Left lung (tissue), 10 donors: ENCODE data around the gene SLC35F3. TPM values are rescaled to one million over a fixed set of nuclear protein-coding genes. Genes with fewer than 3 reads are reported as not detected.

Experiments
- ATAC-seq: fragments of 200-7000 bp; cut with Tn5 transposase; one replicate; pipeline ENCODE4 v1.9.1; 2020; ENCODE audit warnings: moderate library complexity
- DNase-seq, 4 donors: peaks; one replicate each; pipeline ENCODE4 v3.0.0-alpha.2; 2013 to 2020
- H3K27ac ChIP-seq, 2 donors: fragments of 200-600 bp; sonication (generic) in 1 of 2; one replicate each; pipeline versions ENCODE4 v1.5.0 to v1.8.0; 2020 to 2021
- H3K27me3 ChIP-seq, 2 donors: fragments of 200-600 bp; sonication (generic) in 1 of 2; one replicate each; pipeline versions ENCODE4 v1.5.0 to v1.8.0; 2020 to 2021
- H3K36me3 ChIP-seq, 2 donors: fragments of 200-600 bp; sonication (generic) in 1 of 2; one replicate each; pipeline versions ENCODE4 v1.5.0 to v1.8.0; 2020 to 2021
- H3K4me1 ChIP-seq, 2 donors: fragments of 200-600 bp; one replicate each; pipeline ENCODE4 v1.8.0; 2021
- H3K4me3 ChIP-seq, 2 donors: fragments of 200-600 bp; sonication (generic) in 1 of 2; one replicate each; pipeline versions ENCODE4 v1.5.0 to v1.8.0; 2020 to 2021; ENCODE audit warnings: mild to moderate bottlenecking in 1 of 2
- H3K9me3 ChIP-seq, 2 donors: fragments of 200-600 bp; sonication (generic) in 1 of 2; one replicate each; pipeline versions ENCODE4 v1.5.0 to v1.8.0; 2020 to 2021
- CTCF ChIP-seq, 2 donors: fragments of 200-600 bp; sonication (generic) in 1 of 2; IDR thresholded peaks; one replicate each; pipeline versions ENCODE4 v1.5.0 to v1.8.0; 2021; ENCODE audit warnings: antibody characterized with exemption in 2 of 2
- intact Hi-C, 2 donors: fragments of 100-400 bp; cut with DNase I; formaldehyde crosslinking; loops; one replicate each; pipeline versions ENCODE4 v1.11.2 to v1.14.2; 2022
- polyA plus RNA-seq, 6 donors: library from polyadenylated mRNA; unstranded; fragments of 120-200 nt; gene quantifications; one replicate each; pipeline ENCODE4 v1.2.1, GENCODE V29; 2013; ENCODE audit not compliant: insufficient read length in 6 of 6
- total RNA-seq, 2 donors: library from RNA; stranded (reverse); fragmentation: NEBNext Ultra II Directional; extraction: Animal tissue kit (Norgen Biotek cat#: 25700); gene quantifications; one replicate each; pipeline ENCODE4 v1.2.1, GENCODE V29; 2021
- donor health status: DM: no; HTN: yes; CAD: no.
- donor health status: DM: no; HTN: no; CAD: no.

Gene SLC35F3
- total and polyA plus RNA-seq, 8 donors, result 0.58 to 1.9 (median 1.5) TPM

GRCh38 chr1:234216116-234216703 lies 311.7 kb downstream of the SLC35F3 start:
- DNase-seq, result no peak
- no peak overlapping the region for H3K27ac ChIP-seq
- TF ChIP-seq CTCF (IDR thresholded peaks at IDR 0.05), result no peak
- peaks cover 6 to 22% of the 10 kb centered on the region in 2 donors for H3K4me1 ChIP-seq
- no peak overlapping the region for H3K4me3 ChIP-seq
- intact Hi-C loops, result no loop called here
- no peaks in the 10 kb centered on the region for H3K9me3 ChIP-seq
- H3K27me3 ChIP-seq, result peaks cover 14 to 49% of the 10 kb centered on the region in 2 donors
- H3K36me3 ChIP-seq, result no peaks in the 10 kb centered on the region
- no peak for ATAC-seq

GRCh38 chr1:234217316-234217840 lies 312.9 kb downstream of the SLC35F3 start:
- Histone ChIP-seq H3K27me3 (peaks cover 14 to 53% of the 10 kb centered on the region in 2 donors), H3K4me1 (peaks cover 6 to 22% of the 10 kb centered on the region in 2 donors), H3K27ac (no peak overlapping the region), H3K4me3 (no peak overlapping the region), H3K9me3 (no peaks in the 10 kb centered on the region), H3K36me3 (no peaks in the 10 kb centered on the region)
- no peak for TF ChIP-seq CTCF (IDR thresholded peaks at IDR 0.05)
- DNase-seq, result no peak
- intact Hi-C loops, result no loop called here
- no peak for ATAC-seq

GRCh38 chr1:234218078-234218477 lies 313.6 kb downstream of the SLC35F3 start:
- Histone ChIP-seq H3K27me3 (peaks cover 14 to 52% of the 10 kb centered on the region in 2 donors), H3K36me3 (no peaks in the 10 kb centered on the region), H3K9me3 (no peaks in the 10 kb centered on the region), H3K4me3 (no peak overlapping the region), H3K27ac (no peak overlapping the region), H3K4me1 (peaks cover 6 to 16% of the 10 kb centered on the region in 2 donors)
- DNase-seq (no peak), ATAC-seq (no peak)
- TF ChIP-seq CTCF (IDR thresholded peaks at IDR 0.05), result no peak
- intact Hi-C loops, result no loop called here

GRCh38 chr1:234219711-234220110 lies 315.2 kb downstream of the SLC35F3 start:
- intact Hi-C loops, result no loop called here
- H3K4me1 ChIP-seq, result peaks cover 1 to 2% of the 10 kb centered on the region in 2 donors
- H3K36me3 ChIP-seq, result no peaks in the 10 kb centered on the region
- H3K27me3 ChIP-seq, result peaks cover 10 to 36% of the 10 kb centered on the region in 2 donors
- no peaks in the 10 kb centered on the region for H3K9me3 ChIP-seq
- DNase-seq, result no peak
- H3K4me3 ChIP-seq, result no peak overlapping the region
- no peak for TF ChIP-seq CTCF (IDR thresholded peaks at IDR 0.05)
- ATAC-seq, result no peak
- H3K27ac ChIP-seq, result no peak overlapping the region

GRCh38 chr1:234221601-234222000 lies 317.1 kb downstream of the SLC35F3 start:
- H3K9me3 ChIP-seq, result no peaks in the 10 kb centered on the region
- intact Hi-C loops, result no loop called here
- H3K4me1 ChIP-seq, result no peaks in the 10 kb centered on the region
- H3K27ac ChIP-seq, result no peak overlapping the region
- H3K27me3 ChIP-seq, result peaks cover 0 to 17% of the 10 kb centered on the region in 2 donors
- no peaks in the 10 kb centered on the region for H3K36me3 ChIP-seq
- TF ChIP-seq CTCF (IDR thresholded peaks at IDR 0.05), result no peak
- no peak for DNase-seq
- ATAC-seq, result no peak
- H3K4me3 ChIP-seq, result no peak overlapping the region
